Activated T-cell treated with anti-CD3 and anti-CD28 coated beads, Interleukin-2, amount 50 U/mL, for 48 hours (primary cell): ENCODE measurements around the gene DUS4L.

ENCODE experiments used
- DNase-seq, 2 experiments: peaks; one replicate each; pipeline ENCODE4 v3.0.0-alpha.2; 2020

DUS4L gene

GRCh38 chr7:107615910-107616680 is 52.3 kb downstream of the DUS4L start:
- DNase-seq = no peak

GRCh38 chr7:107622429-107622828 is 58.7 kb downstream of the DUS4L start:
- no peak for DNase-seq

GRCh38 chr7:107622894-107623293 is 59.1 kb downstream of the DUS4L start:
- no peak for DNase-seq

GRCh38 chr7:107627002-107627401 is 63.2 kb downstream of the DUS4L start:
- DNase-seq = no peak
